Activated CD4-positive, alpha-beta T cell treated with anti-CD3 and anti-CD28 coated beads for 48 hours (primary cell): ENCODE data around the gene ABCA2.

Source experiments
- DNase-seq: peaks from one replicate; pipeline ENCODE4 v3.0.0-alpha.2; 2020

Gene ABCA2

GRCh38 chr9:136960212-136960937 lies 67.7 kb downstream of the ABCA2 start:
- DNase-seq: no peak

GRCh38 chr9:136958898-136959850 lies 68.9 kb downstream of the ABCA2 start:
- DNase-seq: no peak

- DNase-seq: no peak
Observed at GRCh38 chr9:136958473-136958872, 69.6 kb downstream of the ABCA2 start.

GRCh38 chr9:136957901-136958300 lies 70.1 kb downstream of the ABCA2 start:
- no peak for DNase-seq

- DNase-seq: no peak
Observed at GRCh38 chr9:136957461-136957860, 70.6 kb downstream of the ABCA2 start.
